GM21786 (cell line): ENCODE measurements around the gene ADCY3.

Source experiments
- ATAC-seq: cut with Tn5 transposase; IDR thresholded peaks from one replicate; pipeline ENCODE4 v1.9.1; 2021; ENCODE audit not compliant: unreplicated experiment

Gene ADCY3

DNA sequence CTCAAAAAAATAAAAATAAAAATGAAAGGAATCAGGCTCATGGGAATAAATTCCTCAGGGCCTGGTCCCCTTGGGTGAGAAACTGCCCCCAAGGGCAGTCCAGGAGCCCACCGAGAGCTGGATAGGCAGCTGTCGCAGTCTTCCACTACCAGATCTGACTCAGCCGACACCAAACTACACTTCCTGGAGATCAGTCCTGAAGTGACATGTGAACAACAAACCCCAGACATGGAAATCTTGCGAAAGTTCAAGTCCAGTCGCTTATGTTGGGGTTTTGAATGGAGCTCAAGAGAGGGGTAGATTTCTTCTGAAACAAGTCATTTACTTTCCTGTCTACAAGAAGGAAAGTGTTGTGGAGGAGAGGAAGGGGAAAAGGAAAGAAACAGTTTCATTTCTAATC, 12.9 kb downstream of the ADCY3 start:
- no peak for ATAC-seq

- ATAC-seq = no peak
These were observed 13.6 kb downstream of the ADCY3 start for GRCh38 chr2:24906466-24906865.

GRCh38 chr2:24903161-24904103, 16.6 kb downstream of the ADCY3 start:
- ATAC-seq = no peak

GRCh38 chr2:24899361-24899910, 20.6 kb downstream of the ADCY3 start:
- no peak for ATAC-seq

DNA sequence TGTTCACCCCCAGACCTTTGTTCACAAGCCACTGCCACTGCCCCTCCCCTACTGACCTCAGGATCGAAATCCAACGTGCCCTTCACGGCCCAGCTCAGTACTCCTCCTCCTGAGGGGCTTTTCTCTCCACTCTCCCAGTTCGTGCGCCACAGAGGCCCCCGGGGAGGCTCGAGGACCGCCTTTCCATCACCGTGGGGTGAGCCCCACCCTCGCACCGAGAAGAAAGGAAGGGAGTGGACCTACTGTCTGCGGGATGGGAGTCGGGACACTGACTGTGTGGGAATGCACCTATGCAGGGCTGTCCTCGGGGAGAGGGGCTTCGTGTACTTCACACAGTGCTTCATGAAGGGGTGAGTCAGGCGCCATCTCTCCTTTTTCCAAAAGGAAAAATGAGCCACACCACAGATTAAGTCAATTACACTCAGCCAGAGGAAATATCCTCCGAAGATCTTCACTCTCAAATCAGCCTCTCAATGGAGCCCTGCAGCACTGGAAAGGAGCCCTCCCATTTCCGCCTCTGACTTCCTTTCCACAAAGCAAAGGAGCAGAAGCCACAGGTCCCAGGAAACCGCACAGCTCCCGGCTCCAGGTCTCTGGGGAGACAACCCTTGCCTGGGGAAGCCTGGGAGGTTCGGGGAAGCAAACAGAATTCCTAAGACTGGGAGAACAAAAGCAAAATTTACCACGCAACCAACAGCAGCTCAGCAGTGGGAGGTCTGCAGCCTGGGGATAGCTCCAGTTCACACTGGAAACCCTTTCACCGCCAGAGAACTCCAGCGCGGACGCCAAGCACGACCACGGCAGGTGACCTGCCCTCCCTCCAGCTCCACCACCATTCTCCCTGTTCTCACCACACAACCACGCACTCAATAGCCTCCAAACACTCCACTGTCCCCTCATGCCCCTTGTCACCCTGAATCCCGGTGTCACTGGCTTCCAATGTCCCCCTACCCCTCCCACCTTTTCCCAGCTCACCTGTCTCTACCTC, 21.6 kb downstream of the ADCY3 start:
- ATAC-seq = no peak

- no peak for ATAC-seq
These were observed 25.3 kb downstream of the ADCY3 start for GRCh38 chr2:24894750-24895149.

DNA sequence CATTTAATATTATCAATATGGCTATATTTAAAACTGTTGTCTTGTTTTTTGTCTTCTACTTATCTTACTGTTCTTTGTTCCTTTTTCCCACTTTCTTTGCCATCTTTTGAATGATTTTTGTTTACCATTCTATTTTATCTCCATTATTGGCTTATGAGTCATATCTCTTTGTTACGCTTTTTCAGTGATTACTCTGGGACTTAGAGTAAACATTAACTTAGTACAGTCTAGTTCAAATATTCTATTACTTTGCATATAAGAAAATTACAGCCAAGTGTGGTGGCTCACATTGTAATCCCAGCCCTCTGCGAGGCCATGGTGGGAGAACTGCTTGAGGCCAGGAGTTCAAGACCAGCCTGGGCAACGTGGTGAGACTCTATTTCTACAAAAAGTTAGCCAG, 26.1 kb downstream of the ADCY3 start:
- no peak for ATAC-seq

- no peak for ATAC-seq
These were observed 27.1 kb downstream of the ADCY3 start for GRCh38 chr2:24892928-24893327.

GRCh38 chr2:24891201-24891600, 28.8 kb downstream of the ADCY3 start:
- ATAC-seq = no peak

DNA sequence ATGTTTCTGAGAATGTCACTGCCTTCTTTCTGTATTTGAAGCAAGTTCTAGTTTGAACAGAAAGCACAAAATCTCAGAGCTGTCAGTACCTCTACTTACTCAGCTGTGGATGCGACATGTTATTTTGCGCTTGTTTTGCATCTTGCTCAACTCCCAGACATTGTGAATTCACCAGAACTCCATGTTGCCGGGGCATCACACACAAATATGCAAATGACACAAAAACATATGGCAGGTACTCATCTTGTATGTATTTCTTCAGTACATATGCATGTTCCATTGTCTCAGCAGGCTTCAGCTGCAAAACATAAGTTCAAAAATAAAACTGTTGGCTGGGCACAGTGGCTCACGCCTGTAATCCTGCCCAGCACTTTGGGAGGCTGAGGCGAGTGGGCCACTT, 30.8 kb downstream of the ADCY3 start:
- no peak for ATAC-seq

GRCh38 chr2:24888177-24888576, 31.9 kb downstream of the ADCY3 start:
- no peak for ATAC-seq

DNA sequence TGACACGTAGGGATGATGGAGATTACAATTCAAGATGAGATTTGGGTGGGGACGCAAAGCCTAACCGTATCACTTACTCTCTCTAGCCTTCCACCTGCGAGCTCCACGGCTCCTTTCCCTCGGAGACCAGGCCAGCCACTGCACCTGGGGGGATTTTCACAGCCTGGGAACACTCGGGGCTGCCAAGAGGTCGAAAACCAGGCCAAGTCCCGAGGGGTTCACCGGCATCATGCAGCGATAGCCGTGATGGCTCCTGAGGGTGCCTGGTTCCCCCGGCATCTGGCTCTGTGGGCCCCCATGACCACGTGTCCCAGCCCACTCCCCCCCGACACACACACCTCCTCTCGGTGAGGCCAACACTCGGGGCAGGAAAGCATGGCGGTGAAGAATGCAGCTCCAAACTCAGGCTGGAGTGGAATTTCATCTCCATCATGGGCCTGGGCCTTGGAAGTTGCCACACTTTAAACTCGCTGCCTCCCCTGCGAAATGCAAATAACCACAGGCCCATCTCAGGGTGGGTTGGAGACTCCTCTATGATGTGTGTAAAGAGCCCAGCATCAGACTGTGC, 32.6 kb downstream of the ADCY3 start:
- no peak for ATAC-seq

DNA sequence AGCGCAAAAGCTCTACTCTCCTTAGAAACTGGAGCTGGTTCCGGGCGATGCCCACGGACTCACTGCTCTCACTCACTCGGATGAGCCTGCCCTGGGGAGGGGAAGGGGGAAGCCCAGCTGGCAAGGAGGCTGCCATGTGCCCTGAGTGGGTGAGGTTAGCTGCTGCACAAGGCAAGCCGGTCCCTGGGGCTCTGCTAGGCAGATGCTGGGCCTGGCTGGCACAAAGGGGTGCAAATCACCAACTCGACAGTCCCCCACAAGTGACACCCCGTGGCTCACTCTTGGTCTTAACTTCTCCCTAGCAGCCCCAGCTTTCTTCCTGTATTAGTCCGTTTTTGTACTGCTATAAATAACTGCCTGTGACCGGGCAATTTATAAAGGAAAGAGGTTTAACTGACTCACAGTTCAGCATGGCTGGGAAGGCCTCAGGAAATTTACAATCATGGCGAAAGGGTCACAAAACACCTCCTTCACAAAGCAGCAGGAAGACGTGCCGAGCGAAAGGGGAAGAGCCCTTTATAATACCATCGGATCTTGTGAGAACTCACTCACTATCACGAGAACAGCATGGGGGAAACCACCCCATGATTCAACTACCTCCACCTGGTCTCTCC, 33.2 kb downstream of the ADCY3 start:
- no peak for ATAC-seq

GRCh38 chr2:24886126-24886501, 33.9 kb downstream of the ADCY3 start:
- no peak for ATAC-seq

DNA sequence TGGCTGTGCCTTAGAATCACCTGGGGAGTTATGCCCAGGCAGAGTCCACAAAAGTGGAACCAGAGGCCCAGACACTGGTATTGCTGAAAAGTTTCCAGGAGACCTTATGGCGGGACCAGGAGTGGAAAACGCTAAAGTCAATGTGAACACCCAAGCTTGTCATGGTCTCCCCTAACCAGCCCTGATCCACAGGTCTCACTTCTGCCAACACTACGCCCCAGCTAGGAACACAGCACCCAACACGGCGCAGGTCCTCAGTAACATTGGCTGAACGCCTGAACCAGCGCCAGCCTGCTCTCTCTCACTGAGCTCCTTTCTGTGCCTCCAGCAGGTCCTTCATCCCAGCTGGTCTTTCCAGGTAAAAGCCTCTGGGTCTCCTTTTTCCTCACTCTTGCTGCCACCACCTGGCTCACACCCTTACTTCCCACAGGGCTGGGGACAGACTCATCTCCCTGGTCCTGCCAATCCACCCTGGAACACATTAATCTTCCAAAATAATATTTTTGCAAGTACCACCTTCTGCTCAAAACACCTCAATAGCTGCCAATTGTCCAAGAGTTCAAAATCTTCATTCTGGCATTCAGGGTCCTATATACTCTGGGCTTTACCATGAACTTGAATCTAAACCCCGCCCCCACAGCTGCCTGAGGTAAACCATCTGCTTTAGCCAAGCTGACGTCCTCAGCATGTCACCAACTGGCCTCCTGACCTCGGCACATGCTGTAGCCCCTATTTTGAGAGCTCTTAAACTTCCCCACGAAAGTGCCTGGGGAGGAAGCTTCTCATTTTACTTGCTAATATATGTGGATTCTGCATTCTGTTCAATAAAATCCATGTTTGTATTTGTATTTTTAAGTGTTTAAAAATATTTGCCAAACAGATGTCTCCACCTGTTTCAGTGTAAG, 34.6 kb downstream of the ADCY3 start:
- ATAC-seq = no peak

GRCh38 chr2:24883946-24884345, 36.1 kb downstream of the ADCY3 start:
- no peak for ATAC-seq

GRCh38 chr2:24881623-24882022, 38.4 kb downstream of the ADCY3 start:
- no peak for ATAC-seq

GRCh38 chr2:24881158-24881557, 38.9 kb downstream of the ADCY3 start:
- ATAC-seq = no peak

- ATAC-seq = no peak
These were observed 41.7 kb downstream of the ADCY3 start for GRCh38 chr2:24878341-24878740.

DNA sequence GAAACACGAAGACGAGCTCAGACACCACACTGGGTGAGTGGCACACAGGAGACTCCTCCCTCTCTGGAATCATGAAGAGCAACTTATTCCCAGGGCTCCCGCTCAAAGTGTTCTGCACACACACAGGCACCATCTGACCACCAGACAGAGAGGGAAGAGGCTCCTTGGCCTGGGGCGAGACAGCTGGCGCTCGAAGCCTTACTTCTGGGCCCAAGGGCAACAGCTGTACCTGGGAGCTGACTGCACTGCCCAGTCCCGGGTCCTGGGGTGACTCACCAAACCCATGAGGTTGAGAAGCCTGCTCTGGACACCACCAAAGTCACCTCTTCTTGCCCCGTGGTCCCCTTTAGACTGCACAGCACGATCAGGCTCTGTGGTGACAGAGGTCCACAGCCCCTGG, 42.4 kb downstream of the ADCY3 start:
- ATAC-seq = no peak
